ENCODE measurements around the gene GPR37L1.
A peak's percentile ranks its signal among the peaks of the same experiment; 100 is the strongest.
"Not testable (repeated sequence)": the region's sequence is repeated elsewhere in the genome, so short reads cannot be mapped to it uniquely, and the experiment has no call there.

Gene GPR37L1

DNA sequence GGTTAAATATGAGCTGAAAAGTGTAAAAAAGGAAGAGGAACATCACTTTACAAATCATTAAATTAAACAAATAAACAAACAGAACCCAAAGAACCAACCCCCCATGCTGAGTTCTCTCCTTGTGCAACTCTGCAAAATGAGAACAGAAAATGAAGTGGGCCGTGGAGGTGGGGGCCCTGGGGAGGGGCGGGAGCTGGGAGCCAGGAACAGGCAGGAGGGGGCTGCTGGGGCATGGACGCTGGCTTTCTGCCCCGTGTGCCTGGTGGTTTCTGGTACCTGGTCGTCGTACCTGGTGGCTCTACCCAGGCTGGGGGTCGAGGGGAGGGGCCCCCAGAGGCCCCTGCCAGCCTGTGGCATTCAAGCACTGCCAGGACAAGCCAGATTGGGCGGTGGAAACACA, 10.8 kb downstream of the GPR37L1 start:
- no peak for DNase-seq (ENCODE audit: low spot score)

DNA sequence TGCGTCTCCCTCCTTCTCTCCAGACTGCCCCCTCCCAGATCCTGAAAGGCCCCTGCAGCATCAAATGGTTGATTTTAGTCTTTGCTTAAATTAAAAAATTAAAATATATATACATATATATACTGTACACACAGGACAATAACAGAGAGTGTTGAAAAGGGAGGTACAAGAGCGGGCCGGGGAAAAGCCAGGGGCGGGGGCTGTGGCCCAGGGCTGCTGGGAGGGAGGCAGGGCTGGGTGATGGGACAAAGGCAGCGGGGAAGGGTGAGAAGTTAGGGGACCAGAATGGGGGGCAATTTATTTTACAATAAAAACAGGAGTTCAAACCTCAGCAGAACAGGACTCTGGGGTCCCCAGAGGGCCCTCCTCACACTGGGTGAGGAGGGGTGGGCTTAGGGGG, 11.3 kb downstream of the GPR37L1 start:
- no peak for DNase-seq (ENCODE audit: low spot score)

DNA sequence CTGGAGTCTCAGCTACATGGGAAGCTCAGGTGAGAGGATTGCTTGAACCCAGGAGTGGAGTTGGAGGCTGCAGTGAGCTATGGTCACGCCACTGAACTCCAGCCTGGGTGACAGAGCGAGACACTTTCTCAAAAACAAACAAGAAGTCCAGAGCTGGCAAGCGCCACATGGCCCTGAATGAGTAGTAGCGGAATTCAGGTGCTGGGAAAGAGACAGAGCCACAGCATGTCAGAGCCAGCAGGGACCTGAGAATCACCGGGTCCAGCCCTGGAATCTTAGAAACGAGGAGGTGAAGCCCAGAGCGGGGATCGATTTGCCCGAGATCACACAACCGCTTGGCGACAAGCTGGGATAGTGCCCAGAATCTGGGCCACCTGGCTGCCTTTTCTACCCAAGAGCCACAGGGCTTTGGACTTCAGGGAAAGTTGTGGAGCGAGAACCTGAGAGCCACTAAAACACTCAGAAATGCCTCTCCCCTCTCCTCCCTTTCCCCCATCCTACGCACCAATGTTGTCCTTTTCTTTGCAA, 12.0 kb downstream of the GPR37L1 start:
- DNase-seq (ENCODE audit: low spot score): no peak

DNA sequence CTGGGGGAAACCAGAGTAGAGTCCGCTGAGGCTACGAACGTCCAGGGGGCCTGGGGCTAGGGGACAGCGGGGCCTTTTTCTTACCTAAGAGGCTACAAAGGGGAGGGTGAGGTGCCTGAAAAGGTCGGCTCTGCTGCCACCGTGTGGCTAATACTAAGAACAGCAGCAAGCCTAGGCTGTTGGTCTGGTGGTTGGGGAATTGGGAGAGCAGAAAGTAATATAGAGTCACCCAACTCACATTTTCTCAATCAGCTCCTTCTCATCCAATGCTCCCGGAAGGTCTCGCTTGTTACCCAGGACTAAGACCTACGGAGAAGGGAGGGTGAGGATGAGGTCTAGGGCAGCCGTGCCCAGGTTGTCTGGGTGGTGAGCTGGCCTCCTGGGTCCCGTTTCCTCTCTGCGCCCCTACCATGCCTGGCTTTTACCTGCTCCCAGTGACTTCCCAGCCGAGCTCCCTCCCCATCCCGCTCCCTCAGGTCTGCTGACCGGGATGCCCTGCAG, 12.6 kb downstream of the GPR37L1 start:
- peak; percentile 86 for DNase-seq (ENCODE audit: low spot score)

DNA sequence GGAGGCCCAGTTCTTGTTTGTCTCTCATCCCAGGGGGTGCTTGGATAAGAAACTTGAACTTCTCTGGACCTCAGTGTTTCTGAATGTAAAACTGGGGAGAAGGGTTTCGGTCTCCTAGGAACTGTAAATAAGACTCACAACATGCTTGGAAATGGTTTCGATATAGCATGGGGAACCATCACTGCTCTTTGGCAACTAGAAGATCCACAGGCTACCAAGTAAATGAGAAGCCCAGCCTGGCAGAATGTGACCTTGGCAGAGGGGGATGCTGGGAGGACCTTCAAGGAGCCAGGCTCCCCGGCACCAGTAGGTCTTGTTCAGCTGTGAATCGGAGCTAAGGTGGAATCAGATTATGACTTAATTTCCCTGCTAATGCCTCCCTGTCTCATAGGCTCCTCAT, 18.1 kb downstream of the GPR37L1 start:
- no peak for DNase-seq (ENCODE audit: low spot score)

DNA sequence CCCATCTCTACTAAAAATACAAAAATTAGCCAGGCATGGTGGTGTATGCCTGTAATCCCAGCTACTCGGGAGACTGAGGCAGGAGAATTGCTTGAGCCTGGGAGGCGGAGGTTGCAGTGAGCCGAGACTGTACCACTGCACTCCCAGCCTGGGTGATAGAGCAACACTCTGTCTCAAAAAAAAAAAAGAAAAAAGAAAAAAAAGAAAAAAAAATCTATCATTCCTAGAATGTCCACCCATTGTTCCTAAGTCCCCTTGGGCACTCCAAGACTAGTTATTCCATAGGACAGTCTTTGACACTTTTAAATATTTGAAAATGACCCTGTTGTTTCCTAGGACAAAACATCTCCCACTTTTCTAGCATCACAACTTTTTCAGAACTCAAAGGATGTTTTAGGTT, 18.8 kb downstream of the GPR37L1 start:
- DNase-seq (ENCODE audit: low spot score): not testable (repeated sequence)

DNA sequence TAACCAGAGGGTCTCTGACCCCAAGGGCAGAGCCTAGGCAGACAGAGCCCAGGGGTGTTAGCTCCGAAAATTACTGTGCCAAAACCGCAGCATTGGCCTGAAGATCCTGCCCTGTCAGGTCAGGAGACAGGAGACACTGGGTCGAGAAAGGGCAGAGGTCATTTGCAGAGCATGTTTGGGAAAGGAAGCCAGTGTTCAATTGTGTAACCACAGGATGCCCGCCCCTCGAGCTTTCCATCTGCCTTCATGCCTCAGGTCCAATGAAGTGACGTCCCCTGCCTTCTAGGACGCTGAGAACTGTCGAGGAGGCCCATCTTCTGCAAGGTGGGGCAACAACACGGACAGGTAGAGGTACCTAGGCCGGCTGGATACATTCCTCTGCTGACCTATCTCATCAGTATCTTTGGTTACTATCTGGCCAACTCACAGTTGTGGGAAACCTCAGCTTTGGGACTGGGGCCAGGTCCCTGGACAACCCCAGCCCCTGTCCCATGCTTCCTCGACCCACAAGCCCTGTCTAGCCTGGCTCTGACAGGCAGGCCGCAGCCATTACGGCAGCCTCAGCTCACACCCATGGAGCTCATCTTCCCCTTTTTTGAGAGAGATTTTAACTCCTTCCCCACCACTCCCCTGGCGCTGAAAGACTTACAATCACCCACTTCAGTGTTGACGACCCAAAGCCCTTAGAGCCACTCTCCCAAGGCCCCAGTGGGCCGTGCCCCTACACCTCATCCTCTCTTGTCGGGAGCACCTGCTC, 20.5 kb downstream of the GPR37L1 start:
- DNase-seq (ENCODE audit: low spot score): peak; percentile 45

DNA sequence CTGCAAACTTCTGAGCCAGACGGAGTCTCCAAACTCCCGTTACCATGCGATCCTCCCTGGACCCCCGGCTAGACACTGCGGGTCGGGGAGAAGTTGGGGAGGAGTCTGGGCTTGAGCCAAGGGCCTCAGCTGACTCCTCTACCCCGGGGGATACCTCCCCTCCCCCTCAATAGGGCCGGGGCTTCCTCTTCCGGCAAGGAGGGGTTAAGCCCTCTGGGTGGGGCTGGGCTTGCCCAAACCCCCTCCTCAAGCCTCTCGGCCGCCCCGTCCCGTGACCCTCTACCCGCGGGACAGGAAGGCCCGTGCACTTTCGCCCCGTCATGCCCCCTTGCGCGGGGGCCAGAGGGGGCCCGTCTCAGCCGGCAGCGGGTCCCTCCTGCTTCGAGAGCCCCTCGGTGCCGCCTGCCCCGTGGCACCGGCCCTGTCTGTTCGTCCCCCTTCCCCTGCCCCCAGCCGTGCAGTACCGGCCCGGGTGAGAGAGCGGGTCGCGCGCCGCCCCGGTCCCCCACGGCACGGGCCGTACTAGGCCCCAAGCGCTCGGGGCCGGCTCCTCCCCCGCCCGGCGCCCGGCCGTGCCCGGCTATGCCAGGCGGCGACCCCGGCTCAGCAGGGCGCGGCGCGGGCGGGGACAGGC, 21.2 kb downstream of the GPR37L1 start:
- no peak for DNase-seq (ENCODE audit: low spot score)

DNA sequence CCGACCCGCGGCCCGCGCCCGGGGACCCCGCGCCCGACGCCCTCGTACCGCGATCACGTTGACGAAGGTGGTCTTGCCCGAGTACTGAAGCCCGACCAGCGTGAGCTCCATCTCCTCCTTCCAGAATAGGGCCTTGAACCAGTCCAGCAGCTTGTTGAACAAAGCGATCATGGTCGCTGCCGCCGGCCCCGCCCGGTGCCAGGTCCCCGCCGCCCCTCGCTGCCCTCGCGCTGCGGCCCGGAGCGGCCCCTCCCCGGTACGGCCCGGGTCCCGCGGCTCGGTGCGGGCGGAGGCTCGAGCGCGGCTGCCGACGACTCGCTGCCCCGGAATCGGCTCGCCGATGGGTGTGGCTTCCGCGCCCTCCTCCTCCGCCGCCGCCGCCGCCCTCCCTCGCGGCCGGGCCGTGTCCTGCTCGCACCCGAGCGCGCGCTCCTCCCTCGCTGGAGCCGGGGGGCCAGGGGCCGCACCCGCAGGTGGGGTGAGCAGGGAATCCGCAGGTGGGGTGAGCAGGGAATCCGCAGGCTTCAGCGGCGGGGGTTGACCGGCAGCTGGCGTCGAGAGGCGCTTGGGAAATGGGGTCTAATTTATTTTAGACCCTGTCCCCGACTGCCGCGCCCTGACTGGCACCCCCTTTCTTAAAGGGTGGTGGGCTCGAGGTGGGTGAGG, 21.8 kb downstream of the GPR37L1 start, which contains the start of gene ARL8A:
Gene ARL8A, minus strand, starts transcription at position 336 of the 666 bp plus-strand sequence. Its CDS starts 165 bp downstream, at position 171.
- peak; percentile 71 for DNase-seq (ENCODE audit: low spot score)

DNA sequence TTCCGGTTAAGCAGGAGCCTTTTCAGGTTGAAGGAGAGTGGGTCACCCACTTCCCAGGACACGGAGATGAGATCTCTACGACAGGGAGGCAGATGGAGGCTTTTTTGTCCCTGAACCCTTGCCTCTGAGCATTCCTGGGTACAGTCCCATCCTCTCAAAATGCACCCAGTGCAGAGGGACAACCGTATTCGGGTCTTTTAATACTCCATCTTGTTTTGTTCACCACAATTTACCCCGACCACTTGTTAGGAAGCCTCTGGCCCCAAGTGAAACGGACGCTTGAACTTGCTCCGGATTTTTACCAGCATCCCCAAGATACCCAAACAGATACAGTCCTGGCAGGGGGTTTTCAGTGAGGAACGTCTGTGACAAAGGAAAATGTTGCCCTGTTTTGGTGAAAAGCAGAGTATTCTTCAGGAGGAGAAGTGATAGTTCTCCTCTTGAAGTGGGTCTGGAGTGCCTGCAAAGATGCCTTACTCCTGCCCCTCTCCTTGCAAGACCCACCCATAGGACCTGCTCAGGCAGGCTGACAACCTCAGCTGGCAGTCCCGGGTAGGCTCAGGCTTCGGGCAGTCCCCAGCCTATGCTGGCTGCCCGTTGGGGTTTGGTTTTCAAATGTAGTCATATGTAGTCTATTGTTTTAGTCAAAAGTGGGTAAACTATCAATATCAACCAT, 22.5 kb downstream of the GPR37L1 start:
- no peak for DNase-seq (ENCODE audit: low spot score)

DNA sequence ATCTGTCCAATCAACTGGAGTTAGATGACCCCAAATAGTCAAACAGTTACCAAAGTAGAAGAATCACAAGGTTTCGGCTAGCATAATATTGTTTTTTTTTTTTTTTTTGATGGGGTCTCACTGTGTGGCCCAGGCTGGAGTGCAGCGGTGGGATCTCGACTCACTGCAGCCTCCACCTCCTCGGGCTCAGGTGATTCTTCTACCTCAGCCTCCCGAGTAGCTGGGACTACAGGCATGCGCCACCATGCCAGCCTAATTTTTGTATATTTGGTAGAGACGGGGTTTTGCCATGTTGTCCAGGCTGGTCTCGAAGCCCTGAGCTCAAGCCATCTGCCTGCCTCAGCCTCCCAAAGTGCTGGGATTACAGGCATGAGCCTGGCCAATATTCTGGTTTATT, 23.0 kb downstream of the GPR37L1 start:
- not testable (repeated sequence) for DNase-seq (ENCODE audit: low spot score)

DNA sequence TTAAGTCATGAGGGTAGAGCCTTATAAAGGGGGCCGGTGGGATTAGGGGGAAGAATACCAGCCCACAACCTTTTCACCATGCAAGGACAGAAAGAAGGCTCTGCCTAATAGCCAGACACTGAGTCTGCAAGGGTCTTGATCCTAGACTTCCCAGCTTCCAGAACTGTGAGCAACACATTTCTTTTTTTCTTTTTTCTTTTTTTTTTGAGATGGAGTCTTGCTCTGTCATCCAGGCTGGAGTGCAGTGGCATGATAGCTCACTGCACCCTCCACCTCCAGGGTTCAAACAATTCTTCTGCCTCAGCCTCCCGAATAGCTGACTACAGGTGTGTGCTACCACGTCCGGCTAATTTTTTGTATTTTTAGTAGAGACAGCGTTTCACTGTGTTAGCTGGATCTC, 23.6 kb downstream of the GPR37L1 start:
- no peak for DNase-seq (ENCODE audit: low spot score)

DNA sequence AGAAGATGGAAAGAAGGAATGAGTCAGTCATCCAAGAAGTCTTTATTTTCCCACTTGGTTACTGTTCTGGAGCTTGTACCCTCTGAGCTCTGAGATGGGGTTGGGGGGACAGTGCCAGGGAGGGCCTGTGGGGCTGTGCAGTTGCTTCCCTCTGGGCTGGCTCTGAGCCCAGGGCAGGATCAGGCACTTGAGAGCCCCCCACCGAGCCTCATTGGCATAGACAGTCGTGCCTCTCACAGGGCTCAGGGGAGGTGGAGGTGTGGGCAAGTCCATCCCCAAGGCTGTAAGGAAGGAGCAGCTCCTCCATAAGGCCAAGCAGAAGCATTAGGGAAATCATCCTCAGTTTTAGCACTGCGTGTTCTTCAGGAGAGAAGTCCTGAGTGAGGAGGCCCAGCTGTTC, 24.3 kb downstream of the GPR37L1 start:
- no peak for DNase-seq (ENCODE audit: low spot score)

DNA sequence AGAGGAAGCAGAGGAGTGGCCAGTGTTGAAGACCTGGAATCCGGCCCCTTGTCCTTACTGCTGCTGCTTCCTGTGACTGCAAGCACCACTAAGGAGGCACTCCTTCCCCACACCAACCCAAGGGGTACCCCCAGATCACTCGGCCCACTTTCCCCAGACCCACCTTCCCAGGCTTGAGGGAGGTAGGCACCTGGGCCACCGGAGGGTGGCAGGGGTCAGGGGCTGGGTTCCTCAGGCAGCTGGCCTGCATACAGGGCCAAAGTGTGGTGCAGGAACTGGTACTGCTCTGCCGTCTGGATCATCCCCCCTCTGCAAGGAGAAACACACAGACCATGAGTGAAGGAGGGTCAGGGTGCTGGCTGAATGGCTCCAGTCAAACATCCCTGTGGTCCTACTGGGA, 25.7 kb downstream of the GPR37L1 start:
- DNase-seq (ENCODE audit: low spot score): no peak

DNA sequence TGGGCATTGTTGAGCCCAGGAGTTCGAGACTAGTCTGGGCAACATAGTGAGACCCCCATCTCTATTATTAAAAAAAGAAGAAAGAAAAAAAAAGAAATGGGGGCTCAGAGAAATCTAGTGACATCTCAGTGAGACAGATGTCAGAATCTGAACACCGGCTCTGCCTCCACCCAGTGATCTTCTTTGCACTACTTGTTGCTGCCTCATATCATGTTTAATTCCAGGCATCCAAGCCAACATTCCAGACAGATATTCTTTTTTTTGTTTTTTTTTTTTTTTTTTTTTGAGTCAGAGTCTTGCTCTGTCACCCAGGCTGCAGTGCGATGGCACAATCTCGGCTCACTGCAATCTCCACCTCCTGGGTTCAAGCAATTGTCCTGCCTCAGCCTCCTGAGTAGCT, 26.8 kb downstream of the GPR37L1 start:
- no peak for DNase-seq (ENCODE audit: low spot score)

DNA sequence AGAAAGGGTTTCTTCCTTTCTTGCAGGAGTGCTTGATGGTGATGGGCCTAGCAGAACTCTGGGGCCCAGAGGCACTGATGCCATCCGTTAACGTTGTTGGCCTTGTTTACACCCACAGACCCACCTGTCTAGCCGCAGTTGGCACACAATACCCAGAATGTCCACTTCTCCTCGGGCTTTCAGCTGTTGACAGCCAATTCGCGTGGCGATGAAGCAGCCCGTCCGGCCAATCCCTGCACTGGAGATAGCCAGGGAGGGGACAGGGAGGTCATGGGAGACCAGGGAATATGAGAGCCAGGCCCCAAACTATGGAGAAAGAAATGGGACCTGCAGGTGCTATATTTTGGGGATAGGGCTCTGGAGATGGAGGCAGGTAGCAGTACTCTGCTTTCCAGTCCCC, 27.5 kb downstream of the GPR37L1 start:
- DNase-seq (ENCODE audit: low spot score): no peak

DNA sequence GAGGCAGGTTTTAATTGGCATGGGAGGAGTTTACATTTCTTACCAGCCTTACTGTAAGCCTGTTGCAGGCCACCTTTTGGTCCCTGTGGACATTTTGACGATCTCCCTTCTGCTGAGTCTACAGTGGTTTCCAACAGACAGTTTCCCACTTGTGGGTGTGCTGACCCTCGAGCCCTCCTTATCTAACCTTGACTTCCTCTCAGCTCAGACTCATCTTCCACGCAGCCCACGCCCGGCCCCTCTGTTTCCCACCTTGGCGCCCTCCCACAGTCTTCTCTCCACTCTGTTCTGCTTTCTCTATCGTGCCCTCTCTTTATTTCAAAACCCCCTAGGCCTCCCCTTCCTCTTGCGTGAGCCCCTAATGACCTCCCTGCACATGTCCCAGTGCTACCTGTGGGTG, 27.9 kb downstream of the GPR37L1 start:
- no peak for DNase-seq (ENCODE audit: low spot score)

DNA sequence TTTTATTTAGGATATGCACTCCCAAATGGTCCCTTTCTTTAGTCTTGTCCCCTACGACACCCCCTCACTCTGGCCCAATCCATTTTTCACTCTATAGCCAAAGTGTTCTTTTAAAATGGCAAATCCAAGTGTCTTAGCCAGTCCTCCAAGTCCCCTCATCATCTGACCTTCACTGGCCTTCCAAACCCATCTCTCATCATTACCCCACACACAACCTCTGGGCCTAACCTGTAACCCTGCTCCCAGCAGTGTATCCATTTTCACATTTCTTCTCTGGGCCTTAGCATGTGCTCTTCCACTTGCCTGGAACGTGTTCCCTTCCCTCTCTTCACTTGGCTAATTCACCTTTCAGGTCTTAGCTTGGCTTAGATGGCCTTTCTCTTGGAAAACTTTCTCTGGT, 28.3 kb downstream of the GPR37L1 start:
- no peak for DNase-seq (ENCODE audit: low spot score)

DNA sequence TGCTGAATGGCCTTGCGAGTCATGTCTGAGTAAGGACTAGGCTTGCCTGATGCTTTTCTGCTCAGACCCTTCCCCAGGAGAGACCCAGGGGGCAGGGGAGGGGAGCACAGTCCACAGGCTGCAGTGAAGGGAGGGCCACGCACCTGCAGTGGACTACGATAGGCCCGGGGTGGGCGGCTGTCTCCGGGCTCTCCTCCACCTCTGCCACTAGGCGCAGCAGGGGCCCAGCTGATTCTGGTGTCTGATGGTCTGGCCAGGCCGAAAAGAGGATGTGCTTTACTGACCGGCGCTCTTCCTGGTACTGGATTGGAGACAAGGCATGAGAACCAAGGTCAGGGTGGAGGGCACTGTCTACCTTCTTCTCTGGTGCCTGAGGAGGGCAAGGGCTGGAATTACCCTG, 29.7 kb downstream of the GPR37L1 start:
- DNase-seq (ENCODE audit: low spot score): no peak

DNA sequence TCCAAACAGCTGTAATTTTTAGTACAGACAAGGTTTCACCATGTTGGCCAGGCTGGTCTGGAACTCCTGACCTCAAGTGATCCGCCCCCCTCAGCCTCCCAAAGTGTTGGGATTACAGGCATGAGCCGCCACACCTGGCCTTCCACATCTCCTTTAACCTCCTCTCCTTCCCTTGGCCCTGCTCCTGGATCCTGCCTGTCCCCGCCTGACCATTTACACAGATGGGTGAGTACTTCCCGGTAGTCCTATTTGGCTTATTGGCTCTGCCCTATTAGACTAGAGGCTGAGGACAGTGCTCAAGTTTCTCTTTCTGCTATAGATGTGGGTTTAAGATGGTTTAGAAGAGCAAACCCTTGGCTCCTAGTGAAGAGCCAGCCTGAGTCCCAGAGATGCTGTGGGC, 30.6 kb downstream of the GPR37L1 start:
- no peak for DNase-seq (ENCODE audit: low spot score)

DNA sequence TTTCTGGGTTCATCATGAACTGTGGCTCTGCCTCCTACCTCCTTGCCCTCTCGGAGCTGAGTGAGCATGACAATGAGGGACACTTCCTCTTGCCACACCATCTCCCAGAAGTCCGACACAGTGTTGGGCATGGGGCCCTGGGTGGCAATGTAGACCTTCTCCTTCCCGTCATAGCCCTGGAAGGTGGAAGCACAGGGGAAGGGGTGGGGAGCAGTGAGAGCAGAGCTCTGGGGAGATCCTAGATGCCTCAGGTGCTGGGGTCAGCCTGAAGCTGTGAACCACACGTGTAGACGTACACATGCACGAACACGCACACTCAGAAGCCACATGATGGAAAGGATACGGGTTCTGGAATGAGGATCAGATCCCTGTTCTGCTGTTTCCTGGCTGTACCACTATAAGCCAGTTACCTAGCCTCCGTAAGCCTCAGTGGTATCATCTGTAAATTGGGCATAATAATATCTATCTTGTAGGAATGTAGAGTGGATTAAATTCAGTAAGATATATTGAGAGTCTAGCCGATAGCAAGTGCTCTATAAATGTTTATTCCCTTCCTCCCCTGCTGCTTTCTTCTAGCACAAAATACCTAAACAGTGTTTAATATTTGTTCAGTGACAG, 31.5 kb downstream of the GPR37L1 start:
- DNase-seq (ENCODE audit: low spot score): no peak
